Common myeloid progenitor, CD34-positive (primary cell): ENCODE measurements around the gene THEM4.

ENCODE experiments used
- CTCF ChIA-PET: fragments of 350-600 bp; sonication (Branson Sonifier 250); formaldehyde crosslinking; loops from one replicate; lab custom pipeline; 2021; ENCODE audit warnings: antibody characterized with exemption; lab: Charles Lee
- POLR2A ChIA-PET: fragments of 350-600 bp; sonication (Branson Sonifier 250); formaldehyde crosslinking; loops from one replicate; lab custom pipeline; 2021; ENCODE audit warnings: antibody characterized with exemption; lab: Charles Lee
- DNase-seq, 3 donors: peaks; one replicate each; pipeline versions ENCODE4 v3.0.0 to v3.0.0-alpha.2; 2013
- H3K27ac ChIP-seq, 2 experiments: 1 replicate in 1 of 2; 2 replicates in 1 of 2; pipeline ENCODE4 v1.7.0; 2013; ENCODE audit warnings: inconsistent platforms in 2 of 2, low read length in 2 of 2, mild to moderate bottlenecking in 2 of 2, low read depth in 1 of 2, moderate library complexity in 1 of 2; ENCODE audit not compliant: severe bottlenecking in 2 of 2, insufficient read depth in 1 of 2, poor library complexity in 1 of 2
- H3K27me3 ChIP-seq, 5 experiments: replicated peaks in 2 of 5; 1 replicate in 3 of 5; 2 replicates in 2 of 5; pipeline versions ENCODE4 v1.6.1 to v1.7.0; 2013; ENCODE audit warnings: low read length in 4 of 5, mild to moderate bottlenecking in 2 of 5, moderate library complexity in 2 of 5, inconsistent platforms in 1 of 5; ENCODE audit not compliant: insufficient read depth in 5 of 5, control insufficient read depth in 4 of 5
- H3K36me3 ChIP-seq, 4 experiments: 1 replicate in 2 of 4; 2 replicates in 2 of 4; pipeline versions ENCODE4 v1.6.1 to v1.7.0; 2013; ENCODE audit warnings: low read length in 3 of 4, control low read depth in 1 of 4, mild to moderate bottlenecking in 1 of 4; ENCODE audit not compliant: control insufficient read depth in 4 of 4, insufficient read depth in 4 of 4
- H3K4me1 ChIP-seq, 4 experiments: 1 replicate in 3 of 4; 2 replicates in 1 of 4; pipeline versions ENCODE4 v1.6.1 to v1.7.1; 2013; ENCODE audit warnings: low read length in 3 of 4, mild to moderate bottlenecking in 3 of 4, control low read depth in 1 of 4, inconsistent platforms in 1 of 4, moderate library complexity in 1 of 4; ENCODE audit not compliant: control insufficient read depth in 4 of 4, insufficient read depth in 4 of 4; ENCODE audit errors: control extremely low read depth in 1 of 4
- H3K4me3 ChIP-seq, 7 experiments: 1 replicate in 4 of 7; 2 replicates in 3 of 7; pipeline versions ENCODE4 v1.5.1 to v1.7.0; 2013; ENCODE audit warnings: mild to moderate bottlenecking in 7 of 7, low read length in 6 of 7, moderate library complexity in 6 of 7, inconsistent platforms in 2 of 7, low read depth in 2 of 7, control low read depth in 1 of 7; ENCODE audit not compliant: insufficient read depth in 4 of 7, control insufficient read depth in 1 of 7; ENCODE audit errors: extremely low read depth in 1 of 7
- H3K9me3 ChIP-seq, 5 experiments: 1 replicate in 4 of 5; 2 replicates in 1 of 5; pipeline versions ENCODE4 v1.6.1 to v1.7.1; 2013; ENCODE audit warnings: low read length in 4 of 5, mild to moderate bottlenecking in 2 of 5, inconsistent platforms in 1 of 5, low read depth in 1 of 5, moderate library complexity in 1 of 5; ENCODE audit not compliant: control insufficient read depth in 4 of 5, insufficient read depth in 2 of 5; ENCODE audit errors: control extremely low read depth in 1 of 5
- WGBS: methylation state at CpG from one replicate; pipeline ENCODE4 v1.1.5; 2013; ENCODE audit not compliant: insufficient coverage; 5-methylcytosine and 5-hydroxymethylcytosine counted together

Gene THEM4

GRCh38 chr1:151835596-151835995, 73.7 kb downstream of the THEM4 start:
- Histone ChIP-seq H3K27me3 (peaks cover 0 to 39% (median 24%) of the 10 kb centered on the region in 5 experiments), H3K27ac (no peak overlapping the region), H3K4me3 (no peak overlapping the region), H3K36me3 (no peaks in the 10 kb centered on the region), H3K4me1 (peaks cover 0 to 58% (median 49%) of the 10 kb centered on the region in 4 experiments), H3K9me3 (no peaks in the 10 kb centered on the region)
- ChIA-PET POLR2A (interaction anchor here (0.5 kb wide), 1 partner anchor 145 kb away, joined by 7 read pairs; no protein-coding TSS in a partner anchor), CTCF (interaction anchor here (0.8 to 3.9 kb wide), 17 partner anchors 12 to 298 kb away, joined by 3 to 18 read pairs (median 4); partner anchors contain the start of gene MRPL9)
- WGBS, result no CpG with 5 or more reads among the region's 7 CpGs
- DNase-seq, result no peak

- Histone ChIP-seq H3K9me3 (no peaks in the 10 kb centered on the region), H3K36me3 (no peaks in the 10 kb centered on the region), H3K4me3 (no peak overlapping the region), H3K27ac (no peak overlapping the region), H3K27me3 (peaks cover 0 to 26% (median 16%) of the 10 kb centered on the region in 5 experiments), H3K4me1 (peaks cover 0 to 62% (median 48%) of the 10 kb centered on the region in 4 experiments)
- WGBS, result no CpG with 5 or more reads among the region's 3 CpGs
- ChIA-PET POLR2A (no interaction called here), CTCF (interaction anchor here (0.5 to 3.9 kb wide), 8 partner anchors 10 to 1208 kb away, joined by 3 to 18 read pairs (median 4); partner anchors contain the start of gene TDRKH)
- no peak for DNase-seq
Measured at GRCh38 chr1:151834239-151834638, 75.1 kb downstream of the THEM4 start.

GRCh38 chr1:151833172-151833900, 76.0 kb downstream of the THEM4 start:
- Histone ChIP-seq H3K36me3 (no peaks in the 10 kb centered on the region), H3K27ac (no peak overlapping the region), H3K9me3 (no peaks in the 10 kb centered on the region), H3K4me1 (peaks cover 3 to 60% (median 47%) of the 10 kb centered on the region in 4 experiments), H3K27me3 (peaks cover 0 to 17% (median 9%) of the 10 kb centered on the region in 5 experiments), H3K4me3 (no peak overlapping the region)
- 100% methylated on average over 3 of the region's 8 CpGs for WGBS
- DNase-seq, result no peak
- ChIA-PET CTCF (interaction anchor here (0.6 to 3.9 kb wide), 3 partner anchors 12 to 359 kb away, joined by 3 to 18 read pairs (median 4); no protein-coding TSS in a partner anchor), POLR2A (no interaction called here)

GRCh38 chr1:151832318-151832980, 76.9 kb downstream of the THEM4 start:
- WGBS, result 60% methylated on average over 2 of the region's 10 CpGs
- peaks cover 0 to 8% (median 5%) of the 10 kb centered on the region in 5 experiments for H3K27me3 ChIP-seq
- DNase-seq, result no peak
- H3K4me1 ChIP-seq, result peaks cover 7 to 61% (median 47%) of the 10 kb centered on the region in 4 experiments
- H3K36me3 ChIP-seq, result no peaks in the 10 kb centered on the region
- POLR2A ChIA-PET, result no interaction called here
- no peak overlapping the region for H3K4me3 ChIP-seq
- H3K27ac ChIP-seq, result no peak overlapping the region
- CTCF ChIA-PET, result interaction anchor here (3.9 kb wide), 1 partner anchor 11 kb away, joined by 18 read pairs; no protein-coding TSS in a partner anchor
- no peaks in the 10 kb centered on the region for H3K9me3 ChIP-seq

DNA sequence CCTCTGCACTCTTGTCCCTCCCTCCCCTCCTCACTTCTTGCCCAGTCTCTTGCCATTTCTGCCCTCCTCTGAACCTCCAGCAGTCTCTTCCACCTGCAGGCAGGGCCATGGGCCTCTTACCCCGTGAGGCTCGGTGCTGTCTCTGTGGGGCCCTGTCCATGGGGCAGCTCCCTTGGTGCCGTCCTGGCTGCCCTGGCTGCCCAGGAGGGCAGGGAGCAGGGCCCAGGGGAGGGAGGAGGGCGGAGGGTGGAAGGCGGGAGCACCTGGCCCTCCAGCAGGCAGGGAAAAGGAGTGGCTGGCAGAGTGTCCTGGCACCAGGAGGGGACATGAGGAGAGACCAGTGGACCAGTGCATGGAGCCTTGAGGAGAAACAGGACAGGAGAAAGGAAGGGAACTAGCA, 77.7 kb downstream of the THEM4 start, which contains the start of gene RORC:
Gene RORC, minus strand, starts transcription at position 198 of the 400 bp plus-strand sequence. Its CDS starts 38 bp downstream, at position 160.
- no peak within 1 kb of the TSS for H3K27ac ChIP-seq
- peaks cover 7 to 58% (median 44%) of the 10 kb centered on the region in 4 experiments for H3K4me1 ChIP-seq
- H3K9me3 ChIP-seq, result no peaks in the 10 kb centered on the region
- ChIA-PET CTCF (interaction anchor here (3.9 kb wide), 1 partner anchor 11 kb away, joined by 18 read pairs; no protein-coding TSS in a partner anchor), POLR2A (no interaction called here)
- no peak for DNase-seq
- peaks cover 0 to under 1% (median 0%) of the 10 kb centered on the region in 5 experiments for H3K27me3 ChIP-seq
- H3K4me3 ChIP-seq, result no peak within 1 kb of the TSS
- 100% methylated on average over 3 of the region's 5 CpGs for WGBS
- H3K36me3 ChIP-seq, result no peaks in the 10 kb centered on the region

GRCh38 chr1:151831256-151831591, 78.1 kb downstream of the THEM4 start:
- Histone ChIP-seq H3K27ac (no peak overlapping the region), H3K27me3 (no peaks in the 10 kb centered on the region), H3K4me1 (peaks cover 7 to 60% (median 42%) of the 10 kb centered on the region in 4 experiments), H3K9me3 (no peaks in the 10 kb centered on the region), H3K36me3 (no peaks in the 10 kb centered on the region), H3K4me3 (no peak overlapping the region)
- 98% methylated on average over 4 of the region's 4 CpGs for WGBS
- no peak for DNase-seq
- POLR2A ChIA-PET, result no interaction called here
- CTCF ChIA-PET, result interaction anchor here (2.0 kb wide), 1 partner anchor 11 kb away, joined by 5 read pairs; no protein-coding TSS in a partner anchor
